Ovary (tissue), 3 donors: Measurements from ENCODE around the gene NEDD4L.

Source experiments
- CTCF ChIP-seq, 3 donors: fragments of 450-650 bp in 2 of 3; fragments of 200-600 bp in 1 of 3; IDR thresholded peaks; one replicate each; pipeline versions ENCODE4 v1.5.1 to v1.8.0; 2016 to 2022; ENCODE audit warnings: antibody characterized with exemption in 3 of 3, mild to moderate bottlenecking in 1 of 3
- EP300 ChIP-seq: sonication (generic); formaldehyde crosslinking; IDR thresholded peaks from one replicate; pipeline ENCODE4 v1.6.1; 2017; ENCODE audit warnings: antibody characterized with exemption
- donor health status: DM: no; HTN: no; CAD: no.

- TF ChIP-seq CTCF (IDR thresholded peaks at IDR 0.05) (no peak), EP300 (no peak)
Measured at GRCh38 chr18:58345875-58346274, 301.8 kb downstream of the NEDD4L start.
